ENCODE results near the gene MAP1LC3C.

- TF ChIP-seq CTCF (conservative IDR thresholded peaks at IDR 0.05; ENCODE audit: low read depth, low read length) (no peak), EZH2 (IDR thresholded peaks at IDR 0.05; ENCODE audit: low read length, unreplicated experiment) (no peak)
Observed at GRCh38 chr1:242002510-242002909, 3.6 kb upstream of the MAP1LC3C start.
